K562 (cell line): ENCODE measurements around the gene TTLL8. TPM values are rescaled to one million over a fixed set of nuclear protein-coding genes. Genes with fewer than 3 reads are reported as not detected.
A peak's percentile ranks its signal among the peaks of the same experiment; 100 is the strongest.

Source experiments
- EP400 ChIP-seq: fragments of 450-650 bp; IDR thresholded peaks from 2 replicates; pipeline ENCODE4 v1.6.1; 2017; ENCODE audit warnings: antibody characterized with exemption, mild to moderate bottlenecking, moderate library complexity
- HNRNPUL1 ChIP-seq: fragments of 200-400 bp; formaldehyde crosslinking; IDR thresholded peaks from 2 replicates; pipeline ENCODE4 v1.6.1; 2017; ENCODE audit warnings: low read length
- IRF1 ChIP-seq: sonication (generic); formaldehyde crosslinking; IDR thresholded peaks from 2 replicates; pipeline ENCODE4 v1.8.0; 2022; ENCODE audit warnings: missing genetic modification reagents, mild to moderate bottlenecking, borderline replicate concordance
- SMARCC2 ChIP-seq: fragments of 450-650 bp; IDR thresholded peaks from 2 replicates; pipeline ENCODE4 v1.6.1; 2017; ENCODE audit warnings: antibody characterized with exemption, moderate library complexity, mild to moderate bottlenecking, low read depth
- SMARCE1 ChIP-seq: fragments of 450-650 bp; IDR thresholded peaks from 2 replicates; pipeline ENCODE4 v1.7.1; 2016; ENCODE audit warnings: mild to moderate bottlenecking
- TFAP4 ChIP-seq: sonication (generic); formaldehyde crosslinking; IDR thresholded peaks from 2 replicates; pipeline ENCODE4 v1.8.0; 2022; ENCODE audit warnings: missing genetic modification reagents, mild to moderate bottlenecking, moderate library complexity, borderline replicate concordance
- TRIM25 ChIP-seq: fragments of 450-650 bp; IDR thresholded peaks from 2 replicates; pipeline ENCODE4 v1.7.0; 2016; ENCODE audit warnings: borderline replicate concordance
- XRCC3 ChIP-seq: fragments of 450-650 bp; IDR thresholded peaks from 2 replicates; pipeline ENCODE4 v1.6.1; 2017; ENCODE audit warnings: mild to moderate bottlenecking, moderate library complexity
- ZBTB9 ChIP-seq: fragments of 450-650 bp; formaldehyde crosslinking; IDR thresholded peaks from 2 replicates; pipeline ENCODE4 v1.4.0; 2020; ENCODE audit warnings: mild to moderate bottlenecking, moderate library complexity
- ZFX ChIP-seq: sonication (generic); formaldehyde crosslinking; IDR thresholded peaks from 2 replicates; pipeline ENCODE4 v1.8.0; 2022; ENCODE audit warnings: mild to moderate bottlenecking, missing genetic modification reagents, moderate library complexity
- ZKSCAN8 ChIP-seq: fragments of 200-800 bp; sonication (Bioruptor generic); IDR thresholded peaks from 2 replicates; pipeline ENCODE4 v1.6.1; 2016; ENCODE audit warnings: missing genetic modification characterization, missing compliant biosample characterization
- ZNF280B ChIP-seq: fragments of 250-450 bp; sonication (Bioruptor Pico); IDR thresholded peaks from 2 replicates; pipeline ENCODE4 v1.5.1; 2021; ENCODE audit warnings: mild to moderate bottlenecking
- ZNF707 ChIP-seq: fragments of 250-450 bp; sonication (Bioruptor Pico); conservative IDR thresholded peaks from 2 replicates; pipeline ENCODE4 v1.8.0; 2022; ENCODE audit warnings: inconsistent platforms, mild to moderate bottlenecking, moderate library complexity
- polyA plus RNA-seq, 8 experiments: library from polyadenylated mRNA; depleted of rRNA in 4 of 8; stranded (reverse) in 5 of 8; unstranded in 3 of 8; fragments of >200 nt; fragmentation: Nextera tagmentation in 2 of 8; fragmentation: Illumina TruSeq in 1 of 8; extraction: Ambion mirVana in 2 of 8; extraction: Trizol in 1 of 8; gene quantifications; 2 replicates each; pipeline versions ENCODE4 v1.2.1 to v1.2.3, GENCODE V29; 2011 to 2014; ENCODE audit warnings: inconsistent platforms in 1 of 8, missing spikeins in 1 of 8
- total RNA-seq, 7 experiments: library from RNA; depleted of rRNA in 6 of 7; stranded (reverse); fragments of >200 nt in 6 of 7; fragmentation: Illumina TruSeq in 2 of 7; extraction: Trizol in 2 of 7; gene quantifications; 2 replicates each; pipeline versions ENCODE4 v1.2.1 to v1.2.3, GENCODE V29; 2011 to 2021; ENCODE audit warnings: low replicate concordance in 1 of 7

TTLL8 gene
- total and polyA plus RNA-seq, 9 of the 15 experiments (the other 6 are each of a cell fraction or from before 2014, with no cell fraction given), result not detected

GRCh38 chr22:49970528-49971231 is 87.4 kb downstream of the TTLL8 start (continued):
- no peak for TF ChIP-seq ZNF707
- TF ChIP-seq SMARCC2, result 0 out of 2 replicates have a peak, but pooled peaks have one; percentile 43
- peak; percentile 92 for TF ChIP-seq EP400
- no peak for TF ChIP-seq ZNF280B (CRISPR knock-in tag)
- TF ChIP-seq ZBTB9 (CRISPR knock-in tag), result no peak
- TF ChIP-seq IRF1 (CRISPR knock-in tag), result no peak
- no peak for TF ChIP-seq TRIM25
- no peak for TF ChIP-seq ZKSCAN8 (CRISPR knock-in tag)
- no peak for TF ChIP-seq XRCC3
- TF ChIP-seq HNRNPUL1, result no peak
- TF ChIP-seq ZFX (CRISPR knock-in tag), result peak; percentile 81
- TF ChIP-seq TFAP4 (CRISPR knock-in tag), result peak; percentile 82
- TF ChIP-seq SMARCE1, result peak; percentile 82
